GM12878 (cell line): ENCODE results near the gene FTO.

ENCODE experiments used
- CBX3 ChIP-seq: fragments of 200-600 bp; sonication (generic); IDR thresholded peaks from 2 replicates; pipeline ENCODE4 v1.6.1; 2016; ENCODE audit warnings: low read depth, borderline replicate concordance
- CHD4 ChIP-seq: fragments of 200-600 bp; sonication (generic); IDR thresholded peaks from 2 replicates; pipeline ENCODE4 v1.6.1; 2016; ENCODE audit warnings: mild to moderate bottlenecking
- JUNB ChIP-seq: IDR thresholded peaks from 2 replicates; pipeline ENCODE4 v1.6.1; 2016; ENCODE audit warnings: antibody characterized with exemption, mild to moderate bottlenecking
- MXI1 ChIP-seq: fragments of 150-350 bp; IDR thresholded peaks from 2 replicates; pipeline ENCODE4 v1.6.1; 2011; ENCODE audit warnings: low read depth, mild to moderate bottlenecking, inconsistent platforms, low read length, improper control_type of control experiment
- SP1 ChIP-seq: IDR thresholded peaks from one replicate; pipeline ENCODE4 v1.6.1; 2011; ENCODE audit warnings: low read depth, low read length
- SRF ChIP-seq, 2 experiments: IDR thresholded peaks; 2 replicates each; pipeline ENCODE4 v1.6.1; 2011; ENCODE audit warnings: low read depth in 2 of 2, low read length in 2 of 2, mild to moderate bottlenecking in 1 of 2, moderate library complexity in 1 of 2
- SUZ12 ChIP-seq: fragments of 200-600 bp; sonication (generic); IDR thresholded peaks from one replicate; pipeline ENCODE4 v1.6.1; 2018; ENCODE audit warnings: antibody characterized with exemption, mild to moderate bottlenecking; ENCODE audit not compliant: unreplicated experiment
- ZSCAN29 ChIP-seq: fragments of 450-650 bp; IDR thresholded peaks from 2 replicates; pipeline ENCODE4 v1.6.1; 2017; ENCODE audit warnings: mild to moderate bottlenecking, moderate library complexity
- TF ChIP-seq, protein P1 (sequence below): IDR thresholded peaks from 2 replicates; pipeline ENCODE4 v1.6.1; 2011; ENCODE audit warnings: low read depth, low read length, improper control_type of control experiment, borderline replicate concordance
- TF ChIP-seq, protein P2 (sequence below): IDR thresholded peaks from 2 replicates; pipeline ENCODE4 v1.6.1; 2012; ENCODE audit warnings: low read depth, low read length, improper control_type of control experiment

DNA sequence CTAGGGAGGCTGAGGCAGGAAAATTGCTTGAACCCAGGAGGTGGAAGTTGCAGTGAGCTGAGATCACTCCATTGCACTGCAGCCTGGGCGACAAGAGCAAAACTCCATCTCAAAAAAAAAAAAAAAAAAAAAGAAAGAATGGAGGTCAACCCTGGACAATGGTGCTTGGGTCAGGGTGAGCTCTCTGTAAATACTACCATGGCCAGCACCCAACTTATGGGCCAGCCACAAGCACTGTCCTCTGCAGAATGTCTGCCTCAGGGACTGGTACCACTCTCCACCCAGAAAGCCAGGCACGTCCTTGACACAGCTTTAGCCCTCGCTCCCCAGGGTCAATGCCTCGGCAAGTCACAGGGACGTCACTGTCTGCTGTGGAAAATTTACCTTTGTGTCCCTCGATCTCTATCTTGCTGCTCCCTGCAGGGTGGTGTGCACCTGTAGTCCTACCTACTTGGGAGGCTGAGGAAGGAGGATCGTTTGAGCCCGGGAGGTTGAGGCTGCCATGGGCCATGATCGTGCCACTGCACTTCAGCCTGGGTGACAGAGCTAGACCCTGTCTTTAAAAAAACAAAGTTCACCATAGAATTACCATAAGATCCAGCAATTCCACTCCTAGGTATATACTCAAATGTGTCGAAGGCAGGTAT is 459.4 kb downstream of the FTO start:
- TF ChIP-seq CBX3 (no peak), ZSCAN29 (no peak), CHD4 (no peak), MXI1 (no peak), SRF (IDR thresholded peaks at IDR 0.05; ENCODE audit: low read depth in 2 of 2, low read length in 2 of 2) (no peak), JUNB (no peak), SP1 (no peak), SUZ12 (no peak)
- TF ChIP-seq, protein P1, sequence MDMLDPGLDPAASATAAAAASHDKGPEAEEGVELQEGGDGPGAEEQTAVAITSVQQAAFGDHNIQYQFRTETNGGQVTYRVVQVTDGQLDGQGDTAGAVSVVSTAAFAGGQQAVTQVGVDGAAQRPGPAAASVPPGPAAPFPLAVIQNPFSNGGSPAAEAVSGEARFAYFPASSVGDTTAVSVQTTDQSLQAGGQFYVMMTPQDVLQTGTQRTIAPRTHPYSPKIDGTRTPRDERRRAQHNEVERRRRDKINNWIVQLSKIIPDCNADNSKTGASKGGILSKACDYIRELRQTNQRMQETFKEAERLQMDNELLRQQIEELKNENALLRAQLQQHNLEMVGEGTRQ: no peak
- TF ChIP-seq, protein P2, sequence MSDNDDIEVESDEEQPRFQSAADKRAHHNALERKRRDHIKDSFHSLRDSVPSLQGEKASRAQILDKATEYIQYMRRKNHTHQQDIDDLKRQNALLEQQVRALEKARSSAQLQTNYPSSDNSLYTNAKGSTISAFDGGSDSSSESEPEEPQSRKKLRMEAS: no peak
